Fibroblast of mammary gland (primary cell): Measurements from ENCODE around the gene RGS17.

Experiments used
- DNase-seq: peaks from one replicate; pipeline ENCODE4 v3.0.0-alpha.2; 2010; ENCODE audit warnings: low read depth
- H3K4me3 ChIP-seq: 2 replicates; pipeline ENCODE4 v1.5.1; 2011; ENCODE audit warnings: low read depth, mild to moderate bottlenecking, low read length, moderate library complexity; ENCODE audit not compliant: control insufficient read depth
- TF ChIP-seq, protein P1 (sequence below): conservative IDR thresholded peaks from 2 replicates; pipeline ENCODE4 v1.5.1; 2011; ENCODE audit warnings: low read depth, low read length, inconsistent platforms; ENCODE audit not compliant: control insufficient read depth, insufficient read depth

Gene RGS17

DNA sequence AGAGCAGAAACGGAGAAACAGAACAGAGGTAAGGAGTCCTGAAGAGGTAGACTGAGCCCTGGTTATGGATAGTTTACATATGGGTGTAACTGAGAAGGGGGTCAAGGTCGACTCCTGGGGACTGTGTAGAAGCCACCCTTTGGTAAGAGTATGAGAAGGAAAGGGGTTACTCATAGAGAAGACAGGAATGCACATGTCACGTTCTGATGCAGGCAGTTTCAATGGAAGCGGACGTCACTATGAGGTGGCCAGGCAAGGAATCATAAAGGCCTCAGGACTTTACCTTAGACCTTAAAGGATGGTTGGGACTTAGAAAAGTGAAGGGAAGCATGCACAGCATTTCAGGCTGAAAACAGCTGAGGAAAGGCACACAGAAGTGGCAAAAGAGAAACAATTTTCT is 25.1 kb downstream of the RGS17 start:
- TF ChIP-seq, protein P1, sequence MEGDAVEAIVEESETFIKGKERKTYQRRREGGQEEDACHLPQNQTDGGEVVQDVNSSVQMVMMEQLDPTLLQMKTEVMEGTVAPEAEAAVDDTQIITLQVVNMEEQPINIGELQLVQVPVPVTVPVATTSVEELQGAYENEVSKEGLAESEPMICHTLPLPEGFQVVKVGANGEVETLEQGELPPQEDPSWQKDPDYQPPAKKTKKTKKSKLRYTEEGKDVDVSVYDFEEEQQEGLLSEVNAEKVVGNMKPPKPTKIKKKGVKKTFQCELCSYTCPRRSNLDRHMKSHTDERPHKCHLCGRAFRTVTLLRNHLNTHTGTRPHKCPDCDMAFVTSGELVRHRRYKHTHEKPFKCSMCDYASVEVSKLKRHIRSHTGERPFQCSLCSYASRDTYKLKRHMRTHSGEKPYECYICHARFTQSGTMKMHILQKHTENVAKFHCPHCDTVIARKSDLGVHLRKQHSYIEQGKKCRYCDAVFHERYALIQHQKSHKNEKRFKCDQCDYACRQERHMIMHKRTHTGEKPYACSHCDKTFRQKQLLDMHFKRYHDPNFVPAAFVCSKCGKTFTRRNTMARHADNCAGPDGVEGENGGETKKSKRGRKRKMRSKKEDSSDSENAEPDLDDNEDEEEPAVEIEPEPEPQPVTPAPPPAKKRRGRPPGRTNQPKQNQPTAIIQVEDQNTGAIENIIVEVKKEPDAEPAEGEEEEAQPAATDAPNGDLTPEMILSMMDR: no peak
- DNase-seq: no peak
- no peak overlapping the region for H3K4me3 ChIP-seq

DNA sequence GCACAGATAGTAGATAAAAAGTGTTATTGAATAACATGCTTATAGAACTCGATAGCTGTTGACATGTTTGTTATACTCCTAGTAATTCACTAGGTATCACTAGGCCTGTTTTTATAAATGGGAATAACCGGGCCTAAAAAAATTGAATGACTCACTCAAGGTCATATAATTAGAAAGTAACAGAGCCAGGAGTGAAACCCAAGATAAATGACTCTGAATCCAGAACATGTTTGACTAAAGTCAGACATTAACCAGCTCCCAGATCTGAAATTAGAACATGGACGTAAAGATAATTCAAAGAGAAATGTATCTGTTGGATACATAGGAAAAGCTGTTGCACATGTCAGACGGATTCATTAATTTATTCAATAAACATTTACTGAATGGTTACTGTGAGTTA is 26.9 kb downstream of the RGS17 start:
- TF ChIP-seq, protein P1: no peak
- H3K4me3 ChIP-seq: no peak overlapping the region
- peak; percentile 44 for DNase-seq

- no peak for DNase-seq
- TF ChIP-seq, protein P1: no peak
- no peak overlapping the region for H3K4me3 ChIP-seq
Measured at GRCh38 chr6:153103319-153103655, 27.8 kb downstream of the RGS17 start.

GRCh38 chr6:153102605-153103318 is 28.3 kb downstream of the RGS17 start:
- DNase-seq: no peak

DNA sequence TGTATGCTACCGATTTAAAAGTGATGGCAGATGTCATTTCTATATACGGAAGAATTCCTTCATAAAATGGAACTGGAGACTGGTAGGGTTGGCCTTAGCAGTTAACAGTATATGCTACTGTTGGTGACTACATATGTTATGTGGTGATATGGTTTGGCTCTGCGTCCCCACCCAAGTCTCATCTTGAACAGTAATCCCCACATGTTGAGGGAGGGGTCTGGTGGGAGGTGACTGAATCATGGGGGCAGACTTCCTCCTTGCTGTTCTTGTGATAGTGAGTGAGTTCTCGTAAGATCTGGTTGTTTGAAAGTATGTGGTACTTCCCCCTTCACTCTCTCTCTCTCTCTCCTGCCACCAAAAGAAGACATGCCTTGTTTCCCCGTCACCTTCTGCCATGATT is 29.6 kb downstream of the RGS17 start:
- H3K4me3 ChIP-seq: no peak overlapping the region
- TF ChIP-seq, protein P1: no peak
- no peak for DNase-seq

More at GRCh38 chr6:153102605-153103318, 28.3 kb downstream of the RGS17 start:
- TF ChIP-seq, protein P1: no peak
- no peak overlapping the region for H3K4me3 ChIP-seq

DNA sequence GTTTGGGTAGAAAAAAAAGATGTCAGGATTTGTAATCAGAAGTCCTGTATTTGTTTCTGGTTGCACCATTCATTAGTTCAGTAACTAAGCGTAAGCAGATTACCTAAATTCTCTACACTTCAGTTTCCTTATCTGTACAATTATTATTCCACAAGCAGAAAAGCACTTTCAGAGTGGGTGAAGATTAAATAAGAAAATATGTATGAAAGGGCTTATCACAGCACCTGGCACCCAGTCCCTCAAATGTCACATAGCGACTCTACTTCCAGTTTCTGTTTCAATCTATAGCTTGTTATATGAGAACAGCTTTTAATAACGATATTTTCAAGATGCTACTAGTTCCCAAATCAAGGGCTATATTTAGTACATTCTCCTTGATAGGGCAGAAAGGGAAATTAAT is 31.4 kb downstream of the RGS17 start:
- TF ChIP-seq, protein P1: no peak
- no peak overlapping the region for H3K4me3 ChIP-seq
- no peak for DNase-seq

- H3K4me3 ChIP-seq: no peak overlapping the region
- DNase-seq: no peak
- TF ChIP-seq, protein P1: no peak
Measured at GRCh38 chr6:153096792-153097191, 34.3 kb downstream of the RGS17 start.
